GM04503 (cell line): ENCODE measurements around the gene LRRC1.
"Not testable (repeated sequence)": the region's sequence is repeated elsewhere in the genome, so short reads cannot be mapped to it uniquely, and the experiment has no call there.

Experiments used
- DNase-seq: peaks from one replicate; pipeline ENCODE4 v3.0.0-alpha.2; 2012; ENCODE audit warnings: low read depth

LRRC1 gene

DNA sequence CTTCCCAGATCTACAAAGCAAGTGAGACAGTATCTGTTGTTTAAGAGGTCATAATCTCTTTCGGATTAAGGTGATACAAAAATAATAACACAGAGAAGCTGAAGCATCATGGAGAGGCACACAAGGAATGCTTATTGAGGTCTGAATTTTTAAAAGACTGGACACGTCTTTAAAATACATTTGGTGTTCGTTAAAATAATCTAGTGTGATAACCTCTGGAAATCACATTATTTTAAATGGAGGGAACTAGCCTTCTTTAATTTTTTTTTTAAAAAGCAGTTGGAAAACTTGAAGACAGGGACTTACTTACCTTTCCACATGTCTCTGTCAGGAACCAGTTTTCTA lies 1.9 kb upstream of the LRRC1 start:
- no peak for DNase-seq

DNA sequence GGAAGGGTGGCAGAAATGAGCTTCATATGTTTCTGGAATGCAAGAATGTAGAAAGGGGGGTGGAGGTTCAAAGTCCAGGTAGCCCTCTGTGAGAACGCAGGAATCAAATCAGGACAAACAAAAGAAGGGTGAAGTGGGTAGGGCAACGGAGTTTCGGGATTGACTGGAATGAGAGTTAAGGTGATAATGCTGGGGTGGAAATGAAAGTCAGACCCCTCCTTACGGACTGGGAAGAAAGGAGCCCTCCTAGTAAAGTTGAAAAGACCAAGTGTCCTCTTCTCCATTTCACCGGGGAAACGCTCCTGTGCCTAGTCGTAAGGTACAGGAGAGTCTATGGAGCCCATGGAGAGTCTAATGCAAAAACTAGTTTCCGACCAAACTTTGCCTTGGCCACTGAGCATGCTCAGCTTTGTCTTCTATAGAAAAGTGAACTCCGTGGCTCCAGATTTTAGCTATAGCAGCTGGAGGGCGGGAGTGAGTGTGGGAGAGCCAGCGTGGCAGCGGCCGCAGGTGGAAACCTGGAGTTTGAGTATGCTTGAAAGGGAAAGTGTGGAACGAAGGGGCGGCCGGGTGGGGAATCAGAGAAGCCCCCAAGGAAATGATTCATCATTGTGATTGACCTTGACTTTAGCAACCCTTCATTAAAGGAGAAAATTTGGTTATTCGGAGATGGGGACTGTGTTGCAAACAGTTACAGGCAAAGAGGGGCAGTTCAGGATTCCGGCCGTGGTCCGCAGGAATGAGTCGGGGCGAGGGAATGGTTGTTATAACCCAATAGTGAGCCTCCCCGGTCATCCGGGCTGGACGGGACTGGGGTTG lies 1.3 kb upstream of the LRRC1 start:
- DNase-seq = no peak

DNA sequence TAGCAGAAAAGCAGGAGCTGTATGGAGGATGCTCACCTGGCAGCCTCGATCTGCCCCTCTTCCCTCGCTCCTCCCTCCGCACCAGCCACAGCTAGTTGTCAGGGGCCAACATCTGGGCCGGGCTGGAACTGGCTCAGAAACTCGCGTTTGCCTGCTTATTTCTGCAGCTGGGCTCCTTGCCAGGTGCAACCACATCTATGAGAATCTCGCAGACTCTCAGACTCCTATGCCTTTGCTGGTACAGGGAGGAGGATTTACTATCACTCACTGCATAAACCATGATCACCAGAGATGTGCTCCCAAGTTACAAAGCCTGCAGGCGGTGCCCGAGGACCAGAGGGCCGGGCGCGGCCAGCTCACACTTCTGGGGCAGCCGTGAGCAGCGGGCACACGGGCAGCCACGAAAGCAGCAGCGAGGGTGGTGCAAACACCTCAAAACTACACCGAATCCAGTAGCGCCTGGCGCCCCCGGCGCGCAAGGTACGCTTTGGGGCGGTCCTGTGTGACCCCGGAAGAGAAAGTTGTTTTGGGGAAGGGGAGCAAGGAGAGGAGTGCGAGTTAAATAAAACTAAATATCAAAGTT lies 577 bp upstream of the LRRC1 start:
- peak; percentile 64 for DNase-seq

GRCh38 chr6:53795340-53795701 lies 516 bp downstream of the LRRC1 start:
- no peak for DNase-seq

DNA sequence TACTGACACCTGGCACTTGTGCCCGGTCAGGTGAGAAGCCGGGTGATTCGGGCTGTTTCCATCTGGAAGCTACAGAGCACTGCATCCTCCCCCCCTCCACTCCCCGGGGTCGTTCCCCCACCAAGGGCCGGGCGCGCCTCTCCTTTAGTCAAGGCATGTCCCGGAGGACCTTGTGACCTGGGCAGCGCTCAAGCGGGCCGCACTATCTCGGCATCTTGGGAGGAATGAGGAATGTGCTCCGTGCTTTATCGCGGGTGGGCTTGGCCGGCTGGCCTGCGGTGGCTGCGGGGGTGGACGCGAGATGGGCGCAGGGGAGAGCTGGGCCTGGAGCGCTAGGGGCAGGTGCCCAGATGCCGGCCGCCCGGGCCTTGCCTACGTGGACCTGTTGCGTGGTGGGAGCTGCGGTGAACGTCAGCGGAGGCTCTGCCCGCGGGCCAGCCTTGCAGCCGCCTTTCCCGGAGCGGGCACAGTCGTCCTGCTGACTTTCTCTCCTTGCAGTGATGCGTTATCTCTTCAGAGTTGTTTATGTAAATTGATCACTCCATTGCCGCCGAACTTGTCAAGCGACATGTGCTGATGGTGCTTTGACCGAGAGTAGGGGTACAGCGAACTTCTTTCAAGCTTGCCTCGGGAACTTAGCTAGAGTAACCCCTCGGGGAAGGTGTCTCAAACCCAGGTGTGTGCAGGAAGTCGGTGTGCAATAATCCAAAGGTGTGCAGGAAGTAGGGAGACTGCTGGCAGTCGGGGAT lies 1.1 kb downstream of the LRRC1 start:
- no peak for DNase-seq

- no peak for DNase-seq
These were observed 1.6 kb downstream of the LRRC1 start for GRCh38 chr6:53796451-53796780.

- DNase-seq = no peak
These were observed 2.0 kb downstream of the LRRC1 start for GRCh38 chr6:53796791-53797190.

GRCh38 chr6:53797304-53797703 lies 2.5 kb downstream of the LRRC1 start:
- no peak for DNase-seq

DNA sequence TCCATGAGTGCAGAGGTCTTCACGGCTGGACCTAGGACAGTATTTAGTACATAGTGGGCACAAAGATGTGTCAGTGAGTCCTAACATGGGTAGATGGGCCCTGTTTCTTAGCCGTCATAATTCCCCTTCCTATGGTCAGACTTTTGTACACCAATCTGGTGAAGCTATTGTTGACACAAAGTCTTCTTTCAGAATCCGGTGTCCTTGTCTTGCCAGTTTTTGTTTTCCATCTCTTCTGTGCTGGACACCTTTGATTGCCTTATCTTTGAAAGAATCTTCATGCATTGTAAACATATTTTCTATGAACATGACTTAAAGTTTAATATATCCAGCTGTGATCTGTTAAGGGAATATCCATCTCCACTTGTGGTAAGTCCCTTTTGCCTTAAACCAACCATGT lies 4.5 kb downstream of the LRRC1 start:
- DNase-seq = no peak

- no peak for DNase-seq
These were observed 6.2 kb downstream of the LRRC1 start for GRCh38 chr6:53801022-53801421.

GRCh38 chr6:53802582-53802981 lies 7.8 kb downstream of the LRRC1 start:
- no peak for DNase-seq

- no peak for DNase-seq
These were observed 8.5 kb downstream of the LRRC1 start for GRCh38 chr6:53803081-53803860.

DNA sequence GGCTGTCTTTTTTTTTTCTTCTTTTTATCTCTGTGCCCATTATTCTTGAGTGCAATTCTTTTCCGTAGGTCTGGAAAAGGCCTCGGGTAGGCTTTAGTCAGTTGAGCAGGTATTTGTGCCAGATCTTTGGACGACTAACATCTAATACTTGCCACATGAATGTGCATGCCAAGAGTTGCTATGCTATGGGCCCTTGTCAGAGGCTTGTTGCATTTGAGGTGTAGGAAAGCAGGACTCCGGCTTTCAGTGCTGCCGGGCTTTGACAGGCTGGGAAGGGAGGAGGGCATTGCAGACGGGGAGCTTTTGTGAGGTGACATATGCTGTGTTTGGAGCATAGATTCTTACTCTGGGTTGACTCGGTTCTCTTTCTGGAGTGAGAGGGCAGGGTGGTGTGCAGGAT lies 10.2 kb downstream of the LRRC1 start:
- no peak for DNase-seq

GRCh38 chr6:53805725-53806124 lies 10.9 kb downstream of the LRRC1 start:
- no peak for DNase-seq

- not testable (repeated sequence) for DNase-seq
These were observed 12.8 kb downstream of the LRRC1 start for GRCh38 chr6:53807606-53808005.

DNA sequence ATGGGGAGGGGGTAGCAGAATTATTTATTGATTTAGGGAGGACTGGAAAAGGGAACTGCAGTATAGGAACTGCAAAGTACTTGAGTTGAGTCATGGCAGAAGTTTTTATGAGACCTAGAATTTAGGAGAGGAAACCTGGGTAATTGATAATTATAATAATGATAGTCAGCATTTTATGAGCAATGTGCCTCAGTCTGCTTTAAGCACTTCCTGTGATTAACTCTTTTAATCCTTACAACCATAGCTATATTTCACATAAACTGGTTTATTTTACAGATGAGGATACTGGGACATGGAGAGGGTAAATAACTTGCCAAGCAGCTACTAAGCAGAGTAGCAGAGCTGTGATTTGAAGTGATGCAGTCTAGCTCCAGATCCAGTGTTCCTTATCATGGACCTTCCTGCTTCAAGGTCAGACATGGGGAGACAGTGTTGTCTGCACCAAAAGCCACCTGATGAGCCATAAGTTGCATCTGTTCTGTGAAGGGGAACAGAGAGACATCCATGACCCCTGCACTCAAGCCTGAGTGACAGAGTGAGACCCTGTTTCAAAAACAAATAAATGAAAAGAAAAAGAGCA lies 13.6 kb downstream of the LRRC1 start:
- DNase-seq = no peak

DNA sequence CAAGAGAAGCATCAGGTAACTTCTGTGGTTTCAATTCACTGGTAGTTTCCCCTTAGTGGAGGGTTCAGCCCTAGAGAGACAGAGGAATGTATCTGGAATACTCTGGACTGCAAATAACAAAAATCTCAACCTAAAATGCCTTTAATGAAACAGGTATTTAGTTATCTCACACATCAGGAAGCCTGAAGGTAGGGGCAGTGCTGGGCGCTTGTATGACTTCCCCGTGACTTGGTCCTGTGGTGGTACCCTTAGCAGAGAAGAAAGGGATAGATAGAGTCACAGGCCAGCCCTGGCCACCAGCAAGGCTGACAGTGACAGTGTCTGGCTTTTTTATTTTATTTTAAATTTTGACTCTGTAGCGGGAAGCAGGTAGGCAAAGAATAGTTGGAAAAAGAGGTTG lies 14.9 kb downstream of the LRRC1 start:
- DNase-seq = no peak

DNA sequence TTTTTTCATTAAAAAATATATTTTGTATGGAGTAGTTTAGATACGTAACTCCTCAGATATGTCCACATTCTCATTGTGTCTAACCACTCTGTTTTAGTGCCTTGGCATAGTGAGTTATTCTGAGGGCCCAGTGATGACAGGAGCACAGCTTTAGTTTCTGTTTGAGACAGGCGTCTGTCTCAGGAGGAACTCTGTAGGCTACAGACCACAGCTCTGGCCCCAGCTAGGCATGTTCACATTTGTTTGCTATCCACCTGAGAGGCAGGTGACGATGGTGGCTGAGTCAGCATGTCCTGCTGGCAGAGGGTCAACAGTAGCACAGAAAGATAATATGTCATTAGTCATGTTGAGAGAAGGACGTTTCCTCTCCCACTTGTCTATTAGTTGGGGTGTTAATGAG lies 16.3 kb downstream of the LRRC1 start:
- peak; percentile 61 for DNase-seq

- no peak for DNase-seq
These were observed 16.9 kb downstream of the LRRC1 start for GRCh38 chr6:53811746-53812145.

DNA sequence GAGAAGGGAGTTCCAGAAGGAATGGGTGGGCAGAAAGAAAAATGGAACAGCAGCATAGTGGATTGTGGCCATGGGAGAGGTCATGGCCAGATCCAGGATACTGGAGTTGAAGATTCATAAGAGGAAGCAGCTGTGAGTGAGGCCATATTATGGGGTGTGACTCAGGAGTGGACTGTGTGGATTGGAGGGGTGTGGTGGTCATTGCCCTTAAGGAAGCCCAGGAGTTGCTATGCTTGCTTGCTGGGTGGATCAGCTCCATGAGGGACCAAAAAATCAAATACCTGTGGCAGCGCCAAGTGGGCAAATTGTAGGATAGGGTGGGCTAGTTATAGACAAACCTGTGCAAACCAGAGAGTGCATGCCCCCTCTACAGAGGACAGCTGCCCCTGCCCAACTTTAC lies 18.3 kb downstream of the LRRC1 start:
- no peak for DNase-seq

GRCh38 chr6:53813801-53814200 lies 19.0 kb downstream of the LRRC1 start:
- DNase-seq = no peak

DNA sequence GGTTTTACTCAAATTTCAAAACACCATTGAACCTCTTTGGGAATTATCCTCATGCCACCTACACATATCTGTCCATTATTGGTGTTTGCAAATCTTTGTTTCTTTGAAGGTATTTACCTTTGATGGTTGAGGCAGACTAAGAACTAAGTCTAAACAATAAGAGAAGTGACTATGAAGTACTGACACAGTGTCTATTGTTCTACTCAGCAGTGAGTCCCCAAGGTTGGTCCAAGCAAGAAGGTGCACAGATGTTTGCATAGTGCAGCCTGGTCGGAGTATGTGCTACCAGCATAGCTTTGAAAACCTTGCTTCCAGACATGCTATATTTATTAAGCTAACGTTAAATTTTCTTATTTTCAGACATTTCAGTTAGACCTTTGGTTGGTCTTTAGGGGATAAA lies 19.5 kb downstream of the LRRC1 start:
- no peak for DNase-seq
